K562 (cell line): ENCODE results near the gene BCKDK. TPM values are rescaled to one million over a fixed set of nuclear protein-coding genes. Genes with fewer than 3 reads are reported as not detected.

Experiments
- ATF3 ChIP-seq, 2 experiments: fragments of 450-650 bp in 1 of 2; sonication (generic) in 1 of 2; formaldehyde crosslinking in 1 of 2; IDR thresholded peaks in 1 of 2; conservative IDR thresholded peaks in 1 of 2; 2 replicates each; pipeline versions ENCODE4 v1.6.1 to v1.8.1; 2016 to 2023; ENCODE audit warnings: mild to moderate bottlenecking in 2 of 2, moderate library complexity in 2 of 2, inconsistent platforms in 1 of 2, missing genetic modification reagents in 1 of 2
- CEBPB ChIP-seq: fragments of 450-650 bp; IDR thresholded peaks from 2 replicates; pipeline ENCODE4 v1.6.1; 2016; ENCODE audit warnings: missing genetic modification characterization, missing compliant biosample characterization
- CEBPG ChIP-seq, 3 experiments: fragments of 200-800 bp in 1 of 3; sonication (Bioruptor generic) in 1 of 3; sonication (generic) in 1 of 3; formaldehyde crosslinking in 1 of 3; IDR thresholded peaks in 2 of 3; conservative IDR thresholded peaks in 1 of 3; 2 replicates each; pipeline versions ENCODE4 v1.6.1 to v1.8.0; 2016 to 2022; ENCODE audit warnings: missing compliant biosample characterization in 2 of 3, missing genetic modification characterization in 2 of 3, mild to moderate bottlenecking in 1 of 3, missing genetic modification reagents in 1 of 3
- CTCF ChIP-seq, 3 experiments: IDR thresholded peaks in 2 of 3; conservative IDR thresholded peaks in 1 of 3; 2 replicates each; pipeline ENCODE4 v1.5.1; 2011 to 2012; ENCODE audit warnings: low read length in 3 of 3, mild to moderate bottlenecking in 3 of 3, control low read depth in 2 of 3, improper control_type of control experiment in 1 of 3, inconsistent platforms in 1 of 3, low read depth in 1 of 3, mixed read lengths in 1 of 3, moderate library complexity in 1 of 3; ENCODE audit not compliant: insufficient read depth in 2 of 3
- HMG20A ChIP-seq: fragments of 450-650 bp; formaldehyde crosslinking; conservative IDR thresholded peaks from 2 replicates; pipeline ENCODE4 v1.4.0; 2020; ENCODE audit warnings: mild to moderate bottlenecking, mixed read lengths
- HNRNPL ChIP-seq: fragments of 200-400 bp; formaldehyde crosslinking; IDR thresholded peaks from 2 replicates; pipeline ENCODE4 v1.6.1; 2017; ENCODE audit warnings: low read depth, mild to moderate bottlenecking, low read length
- NR3C1 ChIP-seq: sonication (generic); formaldehyde crosslinking; IDR thresholded peaks from 2 replicates; pipeline ENCODE4 v1.8.1; 2022; ENCODE audit warnings: missing genetic modification reagents
- SMARCA4 ChIP-seq: fragments of 450-650 bp; IDR thresholded peaks from 2 replicates; pipeline ENCODE4 v1.6.1; 2016
- SMARCE1 ChIP-seq: fragments of 450-650 bp; IDR thresholded peaks from 2 replicates; pipeline ENCODE4 v1.7.1; 2016; ENCODE audit warnings: mild to moderate bottlenecking
- TARDBP ChIP-seq: fragments of 450-650 bp; IDR thresholded peaks from 2 replicates; pipeline ENCODE4 v1.6.1; 2016
- TOE1 ChIP-seq, 2 experiments: fragments of 450-650 bp in 1 of 2; sonication (generic) in 1 of 2; formaldehyde crosslinking in 1 of 2; IDR thresholded peaks; 2 replicates each; pipeline versions ENCODE4 v1.7.1 to v1.8.0; 2016 to 2022; ENCODE audit warnings: borderline replicate concordance in 2 of 2, mild to moderate bottlenecking in 2 of 2, antibody characterized with exemption in 1 of 2, inconsistent platforms in 1 of 2, low read depth in 1 of 2, missing genetic modification reagents in 1 of 2, moderate library complexity in 1 of 2
- ZNF263 ChIP-seq: sonication (generic); formaldehyde crosslinking; IDR thresholded peaks from 2 replicates; pipeline ENCODE4 v1.8.0; 2022; ENCODE audit warnings: mild to moderate bottlenecking, missing genetic modification reagents, borderline replicate concordance
- ZNF592 ChIP-seq: fragments of 450-650 bp; IDR thresholded peaks from 2 replicates; pipeline ENCODE4 v1.6.1; 2017; ENCODE audit warnings: antibody characterized with exemption, mild to moderate bottlenecking
- ZSCAN32 ChIP-seq: fragments of 450-650 bp; formaldehyde crosslinking; IDR thresholded peaks from 2 replicates; pipeline ENCODE4 v1.4.0; 2020; ENCODE audit warnings: mild to moderate bottlenecking, moderate library complexity
- polyA plus RNA-seq, 8 experiments: library from polyadenylated mRNA; depleted of rRNA in 4 of 8; stranded (reverse) in 5 of 8; unstranded in 3 of 8; fragments of >200 nt; fragmentation: Nextera tagmentation in 2 of 8; fragmentation: Illumina TruSeq in 1 of 8; extraction: Ambion mirVana in 2 of 8; extraction: Trizol in 1 of 8; gene quantifications; 2 replicates each; pipeline versions ENCODE4 v1.2.1 to v1.2.3, GENCODE V29; 2011 to 2014; ENCODE audit warnings: inconsistent platforms in 1 of 8, missing spikeins in 1 of 8
- total RNA-seq, 7 experiments: library from RNA; depleted of rRNA in 6 of 7; stranded (reverse); fragments of >200 nt in 6 of 7; fragmentation: Illumina TruSeq in 2 of 7; extraction: Trizol in 2 of 7; gene quantifications; 2 replicates each; pipeline versions ENCODE4 v1.2.1 to v1.2.3, GENCODE V29; 2011 to 2021; ENCODE audit warnings: low replicate concordance in 1 of 7

BCKDK gene
- total and polyA plus RNA-seq, 9 of the 15 experiments (the other 6 are each of a cell fraction or from before 2014, with no cell fraction given), result 0.58 to 34.8 (median 13.1) TPM

GRCh38 chr16:31134625-31135534 lies 26.7 kb downstream of the BCKDK start (continued):
- TF ChIP-seq ATF3 (IDR thresholded peaks at IDR 0.05), result peak; percentile 30; the same call in 1 of the 2 replicates
- no peak for TF ChIP-seq ATF3 (CRISPR knock-in tag; conservative IDR thresholded peaks at IDR 0.05)
- TF ChIP-seq NR3C1 (CRISPR knock-in tag), result no peak
- peak; percentile 56; the same call in 1 of the 2 replicates for TF ChIP-seq CEBPG (CRISPR knock-in tag; IDR thresholded peaks at IDR 0.05)
- TF ChIP-seq CEBPG (tag; conservative IDR thresholded peaks at IDR 0.05 in 1 of 2, IDR thresholded peaks at IDR 0.05 in 1 of 2), result peak; percentile 51 to 58; a peak in 2 of 4 replicates
- no peak for TF ChIP-seq ZSCAN32 (CRISPR knock-in tag)
- TF ChIP-seq TOE1 (IDR thresholded peaks at IDR 0.05; ENCODE audit: borderline replicate concordance), result peak; percentile 83; the same call in 1 of the 2 replicates
- TF ChIP-seq TOE1 (CRISPR knock-in tag; IDR thresholded peaks at IDR 0.05; ENCODE audit: borderline replicate concordance, low read depth), result no peak
- no peak for TF ChIP-seq HNRNPL
- TF ChIP-seq TARDBP, result no peak
- peak; percentile 60; the same call in 1 of the 2 replicates for TF ChIP-seq ZNF263 (CRISPR knock-in tag)
- no peak for TF ChIP-seq SMARCA4
- no peak for TF ChIP-seq CTCF (IDR thresholded peaks at IDR 0.05 in 2 of 3, conservative IDR thresholded peaks at IDR 0.05 in 1 of 3; ENCODE audit: insufficient read depth in 2 of 3, low read depth in 1 of 3, low read length in 3 of 3)
- peak; percentile 46 for TF ChIP-seq CEBPB (tag)
- no peak for TF ChIP-seq ZNF592
- 0 out of 2 replicates have a peak, but pooled peaks have one; percentile 18 for TF ChIP-seq SMARCE1
- no peak for TF ChIP-seq HMG20A (CRISPR knock-in tag)
